ENCODE measurements around the gene C19orf44. TPM values are rescaled to one million over a fixed set of nuclear protein-coding genes. Genes with fewer than 3 reads are reported as not detected.

C19orf44 gene
- total and polyA plus RNA-seq, 2 of the 4 experiments (the other 2 are of a cell fraction): 1.4 to 3.8 TPM

GRCh38 chr19:16529466-16530144, 33.4 kb downstream of the C19orf44 start:
- no peak for TF ChIP-seq BHLHE40 (IDR thresholded peaks at IDR 0.05; ENCODE audit: low read depth, low read length)
- TF ChIP-seq CHD1 (IDR thresholded peaks at IDR 0.05; ENCODE audit: low read depth, low read length): no peak
- TF ChIP-seq USF2 (IDR thresholded peaks at IDR 0.05; ENCODE audit: low read depth, low read length): no peak
- no peak for TF ChIP-seq RAD21 (IDR thresholded peaks at IDR 0.05; ENCODE audit: low read length)
- TF ChIP-seq ELK1 (IDR thresholded peaks at IDR 0.05; ENCODE audit: borderline replicate concordance, low read depth, low read length): no peak
- TF ChIP-seq MXI1 (IDR thresholded peaks at IDR 0.05; ENCODE audit: borderline replicate concordance, low read depth, low read length): no peak
- no peaks in the 10 kb centered on the region for H3K4me1 ChIP-seq (ENCODE audit: control insufficient read depth, insufficient read depth, low read length)
- no peak overlapping the region for H3K9ac ChIP-seq (ENCODE audit: low read depth, low read length)
- no peak overlapping the region for H3K56ac ChIP-seq (ENCODE audit: extremely low read depth, insufficient read depth, low read length)
- CTCF ChIA-PET: no interaction called here
- dilution Hi-C loops (cut with HindIII; ENCODE audit: low sequenced_read_pairs, unreplicated experiment): no loop called here
- no peak overlapping the region for H3K27ac ChIP-seq (ENCODE audit: insufficient read depth, low read length)
- H3K36me3 ChIP-seq (ENCODE audit: control insufficient read depth, insufficient read depth, low read length): peaks cover 88% of the 10 kb centered on the region
- H2BK15ac ChIP-seq (ENCODE audit: low read depth, low read length): no peak overlapping the region
- H4K91ac ChIP-seq (ENCODE audit: insufficient read depth, low read depth, low read length): no peak overlapping the region
- H3K27me3 ChIP-seq (ENCODE audit: control insufficient read depth, insufficient read depth, low read length): no peaks in the 10 kb centered on the region
- H3K23ac ChIP-seq (ENCODE audit: low read depth, low read length): no peak overlapping the region
- H3K14ac ChIP-seq (replicated peaks; ENCODE audit: low read depth, low read length): no peak overlapping the region
- in situ Hi-C loops (cut with MboI; ENCODE audit: low sequenced_read_pairs): no loop called here
- no peaks in the 10 kb centered on the region for H3K9me3 ChIP-seq (ENCODE audit: control insufficient read depth, insufficient read depth, low read length)
- intact Hi-C loops (cut with micrococcal nuclease): no loop called here
- no peak overlapping the region for H2BK20ac ChIP-seq (ENCODE audit: low read depth, low read length)
- no peak overlapping the region for H2AK5ac ChIP-seq (ENCODE audit: low read depth, low read length)
- DNase-seq (no peak), ATAC-seq (ENCODE audit: low read depth) (no peak)
- peaks cover 24% of the 10 kb centered on the region; the same call in 1 of the 2 replicates for H4K20me1 ChIP-seq (ENCODE audit: insufficient read depth, low read length)
- H4K8ac ChIP-seq (ENCODE audit: low read depth in 2 of 2, low read length in 2 of 2): no peak overlapping the region
- H2AK9ac ChIP-seq (replicated peaks; ENCODE audit: low read depth, low read length, poor library complexity): no peak overlapping the region
- H3K18ac ChIP-seq (ENCODE audit: low read depth, low read length): no peak overlapping the region
- no peak overlapping the region for H3K4me3 ChIP-seq (ENCODE audit: insufficient read depth, low read depth, low read length)
- H2BK120ac ChIP-seq (ENCODE audit: low read depth, low read length): no peak overlapping the region
- BruUV-seq (replicated peaks): no TSS peak
- no peak overlapping the region for H2BK5ac ChIP-seq (ENCODE audit: low read depth, low read length, poor library complexity, severe bottlenecking)
- no peak overlapping the region for H4K5ac ChIP-seq (ENCODE audit: low read depth, low read length)
- H3K79me1 ChIP-seq (ENCODE audit: low read depth in 1 of 2, low read length in 2 of 2): peaks cover 14 to 24% of the 10 kb centered on the region in 2 experiments
- POLR2A ChIA-PET (ENCODE audit: unreplicated experiment): no interaction called here
- no peak overlapping the region for H3K4ac ChIP-seq (ENCODE audit: low read depth, low read length)
- WGBS, 2 experiments (ENCODE audit: extremely low coverage in 2 of 2, insufficient read length in 1 of 2): 97% methylated on average over 21 of the region's 25 CpGs; no CpG with 5 or more reads in 1 of the 2 experiments
- no peaks in the 10 kb centered on the region for H3K9me1 ChIP-seq (ENCODE audit: insufficient read depth, low read length)
- H3K4me2 ChIP-seq (ENCODE audit: low read depth, low read length): no peak overlapping the region
- no peak overlapping the region for H2AFZ ChIP-seq (replicated peaks; ENCODE audit: low read length, poor library complexity)

Measured in IMR-90 (cell line).